Neural progenitor cell (in vitro differentiated cells): ENCODE measurements around the gene IL16. TPM values are rescaled to one million over a fixed set of nuclear protein-coding genes. Genes with fewer than 3 reads are reported as not detected.

Experiments used
- DNase-seq: peaks from one replicate; pipeline ENCODE4 v3.0.0-alpha.2; 2016; ENCODE audit warnings: low spot score
- H2AFZ ChIP-seq: fragments of 200-600 bp; sonication (generic); replicated peaks from 2 replicates; pipeline ENCODE4 v1.6.1; 2016; ENCODE audit warnings: antibody characterized with exemption
- H3F3A ChIP-seq: fragments of 200-600 bp; sonication (generic); 2 replicates; pipeline ENCODE4 v1.6.1; 2016; ENCODE audit warnings: antibody characterized with exemption, low read depth
- H3K27ac ChIP-seq: fragments of 200-600 bp; sonication (generic); 2 replicates; pipeline ENCODE4 v1.5.1; 2016; ENCODE audit warnings: mild to moderate bottlenecking
- H3K27me3 ChIP-seq: fragments of 200-600 bp; sonication (generic); 2 replicates; pipeline ENCODE4 v1.6.1; 2016; ENCODE audit warnings: mild to moderate bottlenecking, moderate library complexity
- H3K36me3 ChIP-seq: fragments of 200-600 bp; sonication (generic); 2 replicates; pipeline ENCODE4 v1.5.1; 2016
- H3K4me1 ChIP-seq: fragments of 200-600 bp; sonication (generic); 2 replicates; pipeline ENCODE4 v1.6.1; 2016; ENCODE audit warnings: mixed run types
- H3K4me2 ChIP-seq: fragments of 200-600 bp; sonication (generic); 2 replicates; pipeline ENCODE4 v1.6.1; 2016
- H3K4me3 ChIP-seq: fragments of 200-600 bp; sonication (generic); 2 replicates; pipeline ENCODE4 v1.5.1; 2016
- H3K79me2 ChIP-seq: fragments of 200-600 bp; sonication (generic); 2 replicates; pipeline ENCODE4 v1.6.1; 2016; ENCODE audit warnings: low read depth
- H3K9ac ChIP-seq: fragments of 200-600 bp; sonication (generic); 2 replicates; pipeline ENCODE4 v1.6.1; 2016
- H3K9me3 ChIP-seq: fragments of 200-600 bp; sonication (generic); 2 replicates; pipeline ENCODE4 v1.5.1; 2016; ENCODE audit warnings: low read depth
- H4K20me1 ChIP-seq: fragments of 200-600 bp; sonication (generic); 2 replicates; pipeline ENCODE4 v1.6.1; 2016; ENCODE audit warnings: low read depth
- H3K27ac Mint-ChIP-seq: 3 replicates; pipeline ENCODE4 v1.8.0; 2021; ENCODE audit warnings: mixed read lengths
- H3K27me3 Mint-ChIP-seq: 2 replicates; pipeline ENCODE4 v1.8.0; 2022; ENCODE audit warnings: low read depth, mild to moderate bottlenecking, inconsistent platforms, moderate library complexity, mixed read lengths; ENCODE audit not compliant: insufficient read depth
- H3K36me3 Mint-ChIP-seq: 3 replicates; pipeline ENCODE4 v1.8.0; 2021; ENCODE audit warnings: mixed read lengths
- H3K4me1 Mint-ChIP-seq: 3 replicates; pipeline ENCODE4 v1.8.0; 2021; ENCODE audit warnings: mixed read lengths
- H3K4me3 Mint-ChIP-seq: 3 replicates; pipeline ENCODE4 v1.8.0; 2021; ENCODE audit warnings: mild to moderate bottlenecking, moderate library complexity, mixed read lengths
- H3K9me3 Mint-ChIP-seq: 3 replicates; pipeline ENCODE4 v1.8.0; 2020; ENCODE audit warnings: mixed read lengths
- EZH2 ChIP-seq: fragments of 200-600 bp; sonication (generic); IDR thresholded peaks from 2 replicates; pipeline ENCODE4 v1.6.1; 2017; ENCODE audit warnings: antibody characterized with exemption, mild to moderate bottlenecking, moderate library complexity
- EZH2phosphoT487 ChIP-seq: fragments of 200-600 bp; sonication (generic); IDR thresholded peaks from 2 replicates; pipeline ENCODE4 v1.6.1; 2017; ENCODE audit warnings: antibody characterized with exemption
- total RNA-seq: library from RNA; depleted of rRNA; stranded (reverse); fragments of >200 nt; gene quantifications from 2 replicates; pipeline ENCODE4 v1.2.3, GENCODE V29; 2015; ENCODE audit warnings: low replicate concordance
- TF ChIP-seq, protein P1 (sequence below): fragments of 200-600 bp; sonication (generic); IDR thresholded peaks from 2 replicates; pipeline ENCODE4 v1.5.1; 2017; ENCODE audit warnings: antibody characterized with exemption, mild to moderate bottlenecking

IL16 gene
- total RNA-seq, 1 donor from 2014 or later = not detected

- H3K4me3 Mint-ChIP-seq = no peak overlapping the region
- no peaks in the 10 kb centered on the region for H3K36me3 ChIP-seq
- no peaks in the 10 kb centered on the region for H3K9me3 ChIP-seq
- peaks cover 2% of the 10 kb centered on the region for H3K27me3 Mint-ChIP-seq
- H3K9me3 Mint-ChIP-seq = no peaks in the 10 kb centered on the region
- no peaks in the 10 kb centered on the region for H3K4me1 ChIP-seq
- no peak overlapping the region for H3K4me2 ChIP-seq
- no peaks in the 10 kb centered on the region for H3K27me3 ChIP-seq
- H3F3A ChIP-seq = no peaks in the 10 kb centered on the region
- no peak overlapping the region for H3K27ac ChIP-seq
- DNase-seq = no peak
- TF ChIP-seq, protein P1, sequence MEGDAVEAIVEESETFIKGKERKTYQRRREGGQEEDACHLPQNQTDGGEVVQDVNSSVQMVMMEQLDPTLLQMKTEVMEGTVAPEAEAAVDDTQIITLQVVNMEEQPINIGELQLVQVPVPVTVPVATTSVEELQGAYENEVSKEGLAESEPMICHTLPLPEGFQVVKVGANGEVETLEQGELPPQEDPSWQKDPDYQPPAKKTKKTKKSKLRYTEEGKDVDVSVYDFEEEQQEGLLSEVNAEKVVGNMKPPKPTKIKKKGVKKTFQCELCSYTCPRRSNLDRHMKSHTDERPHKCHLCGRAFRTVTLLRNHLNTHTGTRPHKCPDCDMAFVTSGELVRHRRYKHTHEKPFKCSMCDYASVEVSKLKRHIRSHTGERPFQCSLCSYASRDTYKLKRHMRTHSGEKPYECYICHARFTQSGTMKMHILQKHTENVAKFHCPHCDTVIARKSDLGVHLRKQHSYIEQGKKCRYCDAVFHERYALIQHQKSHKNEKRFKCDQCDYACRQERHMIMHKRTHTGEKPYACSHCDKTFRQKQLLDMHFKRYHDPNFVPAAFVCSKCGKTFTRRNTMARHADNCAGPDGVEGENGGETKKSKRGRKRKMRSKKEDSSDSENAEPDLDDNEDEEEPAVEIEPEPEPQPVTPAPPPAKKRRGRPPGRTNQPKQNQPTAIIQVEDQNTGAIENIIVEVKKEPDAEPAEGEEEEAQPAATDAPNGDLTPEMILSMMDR = no peak
- TF ChIP-seq EZH2 (no peak), EZH2phosphoT487 (no peak)
- no peaks in the 10 kb centered on the region for H3K36me3 Mint-ChIP-seq
- no peak overlapping the region for H2AFZ ChIP-seq
- H3K27ac Mint-ChIP-seq = no peak overlapping the region
- H3K9ac ChIP-seq = no peak overlapping the region
- H4K20me1 ChIP-seq = no peaks in the 10 kb centered on the region
- H3K4me3 ChIP-seq = no peak overlapping the region
- H3K4me1 Mint-ChIP-seq = no peaks in the 10 kb centered on the region
- no peaks in the 10 kb centered on the region for H3K79me2 ChIP-seq
Observed at GRCh38 chr15:81338170-81339007, 141.7 kb downstream of the IL16 start.

DNA sequence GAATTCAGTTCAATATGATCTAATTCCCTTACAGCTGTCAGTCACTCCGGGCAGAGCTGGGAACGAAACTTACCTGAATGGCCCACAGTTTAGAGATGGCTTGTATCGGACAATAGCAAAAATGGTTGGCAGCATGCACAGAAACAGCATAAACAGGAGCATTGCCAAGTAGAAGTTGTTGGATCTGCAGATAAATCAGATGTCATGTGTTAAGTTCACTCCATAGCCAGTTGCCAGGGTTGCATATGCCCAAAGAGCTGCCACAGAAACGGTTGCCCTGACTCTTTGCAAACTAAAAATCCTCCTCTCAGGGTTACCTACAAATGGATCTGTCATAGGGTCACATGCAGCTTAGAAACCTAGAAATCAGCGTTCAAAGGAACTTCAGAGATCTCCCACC lies 142.6 kb downstream of the IL16 start:
- Mint-ChIP-seq H3K27me3 (peaks cover 2% of the 10 kb centered on the region), H3K36me3 (no peaks in the 10 kb centered on the region), H3K9me3 (no peaks in the 10 kb centered on the region), H3K27ac (no peak overlapping the region), H3K4me1 (no peaks in the 10 kb centered on the region), H3K4me3 (no peak overlapping the region)
- H3F3A ChIP-seq = no peaks in the 10 kb centered on the region
- no peak overlapping the region for H3K4me2 ChIP-seq
- H3K4me3 ChIP-seq = no peak overlapping the region
- H4K20me1 ChIP-seq = no peaks in the 10 kb centered on the region
- no peaks in the 10 kb centered on the region for H3K27me3 ChIP-seq
- TF ChIP-seq, protein P1 = no peak
- TF ChIP-seq EZH2 (no peak), EZH2phosphoT487 (no peak)
- H3K27ac ChIP-seq = no peak overlapping the region
- no peak for DNase-seq
- no peak overlapping the region for H2AFZ ChIP-seq
- H3K9me3 ChIP-seq = no peaks in the 10 kb centered on the region
- H3K36me3 ChIP-seq = no peaks in the 10 kb centered on the region
- H3K79me2 ChIP-seq = no peaks in the 10 kb centered on the region
- no peak overlapping the region for H3K9ac ChIP-seq
- no peaks in the 10 kb centered on the region for H3K4me1 ChIP-seq

DNA sequence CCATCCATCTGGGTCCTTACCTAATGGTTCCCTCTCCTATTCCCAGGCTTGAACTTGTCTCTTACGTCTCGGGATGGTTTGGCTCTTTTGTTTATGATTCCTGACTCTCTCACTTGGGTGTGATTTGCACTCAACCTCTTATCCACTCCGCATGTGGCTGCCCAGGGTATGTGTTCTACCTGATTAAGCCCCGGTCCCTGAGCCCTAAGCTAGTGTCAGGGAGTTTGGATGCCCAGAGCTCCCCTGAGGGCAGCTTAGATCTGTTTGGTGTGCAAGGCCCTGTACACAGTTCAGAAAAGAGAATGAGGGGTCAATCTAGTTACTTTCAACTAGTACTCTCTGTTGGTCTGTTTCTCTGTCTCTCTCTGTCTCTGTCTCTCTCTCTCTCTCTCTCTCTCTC lies 143.2 kb downstream of the IL16 start:
- no peaks in the 10 kb centered on the region for H3K9me3 ChIP-seq
- Mint-ChIP-seq H3K27me3 (peaks cover under 1% of the 10 kb centered on the region), H3K36me3 (no peaks in the 10 kb centered on the region), H3K9me3 (no peaks in the 10 kb centered on the region), H3K27ac (no peak overlapping the region), H3K4me3 (no peak overlapping the region), H3K4me1 (no peaks in the 10 kb centered on the region)
- no peak overlapping the region for H3K4me2 ChIP-seq
- DNase-seq = no peak
- no peaks in the 10 kb centered on the region for H3F3A ChIP-seq
- H3K79me2 ChIP-seq = no peaks in the 10 kb centered on the region
- no peak overlapping the region for H2AFZ ChIP-seq
- H3K27ac ChIP-seq = no peak overlapping the region
- H4K20me1 ChIP-seq = no peaks in the 10 kb centered on the region
- no peak overlapping the region for H3K4me3 ChIP-seq
- no peaks in the 10 kb centered on the region for H3K27me3 ChIP-seq
- H3K4me1 ChIP-seq = no peaks in the 10 kb centered on the region
- H3K36me3 ChIP-seq = no peaks in the 10 kb centered on the region
- no peak overlapping the region for H3K9ac ChIP-seq
- TF ChIP-seq EZH2 (no peak), EZH2phosphoT487 (no peak)
- TF ChIP-seq, protein P1 = no peak
